IPS-18c (cell line): ENCODE results near the gene IQCK.
"Not testable (repeated sequence)": the region's sequence is repeated elsewhere in the genome, so short reads cannot be mapped to it uniquely, and the experiment has no call there.

Experiments used
- H3K4me3 ChIP-seq: 2 replicates; pipeline ENCODE4 v1.7.0; 2013; ENCODE audit warnings: low read depth, mild to moderate bottlenecking, low read length, moderate library complexity; ENCODE audit not compliant: insufficient read depth
- H3K9me3 ChIP-seq: one replicate; pipeline ENCODE4 v1.6.1; 2013; ENCODE audit warnings: mild to moderate bottlenecking, low read length, moderate library complexity; ENCODE audit not compliant: control insufficient read depth, insufficient read depth

IQCK gene

DNA sequence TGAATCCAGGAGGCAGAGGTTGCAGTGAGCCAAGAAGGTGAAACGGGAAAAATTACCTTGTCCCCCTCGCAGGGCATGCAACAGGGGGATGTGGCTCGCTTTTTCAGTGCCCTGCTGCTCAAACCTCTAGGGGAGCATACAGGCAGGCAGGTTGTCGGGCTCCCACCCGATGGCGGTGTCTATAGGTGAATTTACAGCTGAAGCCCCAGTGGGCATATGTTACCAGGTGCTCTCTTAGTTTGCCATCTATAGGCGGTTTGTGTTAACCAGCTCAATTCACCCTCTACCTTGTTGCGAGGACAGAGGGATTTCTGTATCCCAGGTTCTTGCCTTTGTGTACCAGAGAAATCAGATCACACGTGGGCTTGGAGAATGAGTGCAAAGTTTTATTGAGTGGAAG, 48.9 kb downstream of the IQCK start:
- Histone ChIP-seq H3K4me3 (no peak overlapping the region), H3K9me3 (no peaks in the 10 kb centered on the region)

DNA sequence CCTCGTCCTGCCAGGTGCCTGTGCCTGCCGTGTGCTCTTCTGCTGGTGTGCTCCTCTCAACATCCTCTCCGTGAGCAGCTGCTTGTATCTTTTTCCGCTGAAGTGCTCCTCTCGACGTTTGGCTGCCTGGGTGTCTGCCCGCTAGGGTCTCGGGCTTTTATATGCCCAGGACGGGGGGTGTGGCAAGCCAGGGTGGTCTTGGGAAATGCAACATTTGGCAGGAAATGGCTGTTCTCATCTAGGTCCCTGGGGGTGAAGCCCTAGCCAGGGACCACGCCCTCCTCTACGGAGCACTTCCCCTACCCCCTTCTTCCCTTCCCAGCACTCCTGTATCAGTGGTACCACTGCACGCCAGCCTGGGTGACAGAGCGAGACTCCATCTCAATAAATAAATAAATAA, 49.4 kb downstream of the IQCK start:
- Histone ChIP-seq H3K4me3 (no peak overlapping the region), H3K9me3 (no peaks in the 10 kb centered on the region)

DNA sequence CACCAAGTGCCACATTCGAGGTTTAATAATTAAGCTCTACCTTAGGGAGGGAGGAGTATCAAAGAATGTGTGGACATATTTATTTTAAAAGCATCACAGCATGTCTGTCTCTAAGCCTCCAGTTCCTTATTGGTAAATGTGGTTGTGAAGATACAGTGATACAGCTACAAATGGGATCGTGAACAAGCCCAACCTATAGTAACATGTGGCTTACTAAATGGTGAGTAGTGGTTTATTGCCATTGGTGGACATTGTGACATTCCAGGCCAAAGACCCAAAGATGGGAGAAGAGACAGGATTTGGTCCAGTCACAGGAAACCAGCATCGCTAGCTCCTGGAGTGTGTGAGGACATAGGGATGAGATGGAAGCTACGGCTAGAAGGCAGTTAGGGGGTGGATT, 51.2 kb downstream of the IQCK start:
- no peak overlapping the region for H3K4me3 ChIP-seq

GRCh38 chr16:19771040-19771439, 53.0 kb downstream of the IQCK start:
- Histone ChIP-seq H3K4me3 (no peak overlapping the region), H3K9me3 (no peaks in the 10 kb centered on the region)

More for the DNA sequence above, 51.2 kb downstream of the IQCK start:
- no peaks in the 10 kb centered on the region for H3K9me3 ChIP-seq

GRCh38 chr16:19771796-19772195, 53.7 kb downstream of the IQCK start:
- no peaks in the 10 kb centered on the region for H3K9me3 ChIP-seq
- no peak overlapping the region for H3K4me3 ChIP-seq

- Histone ChIP-seq H3K9me3 (peaks cover 2% of the 10 kb centered on the region), H3K4me3 (no peak overlapping the region)
Measured at GRCh38 chr16:19774024-19774423, 56.0 kb downstream of the IQCK start.

DNA sequence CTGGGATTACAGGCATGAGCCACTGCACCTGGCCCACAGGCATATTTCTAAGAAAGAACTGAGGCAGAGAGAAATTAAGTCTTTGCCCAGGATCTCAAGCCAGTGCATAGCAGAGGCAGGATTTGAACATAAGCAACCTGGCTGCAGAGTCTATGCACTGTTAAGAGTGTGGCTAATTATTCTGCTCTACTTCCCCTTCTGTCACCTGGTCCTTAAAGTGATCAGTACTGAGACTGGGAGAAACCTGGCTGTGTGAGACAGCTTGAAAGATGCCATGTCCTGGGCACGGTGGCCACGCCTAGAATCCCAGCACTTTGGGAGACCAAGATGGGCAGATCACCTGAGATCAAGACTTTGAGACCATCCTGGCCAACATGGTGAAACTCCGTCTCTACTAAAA, 58.1 kb downstream of the IQCK start:
- H3K4me3 ChIP-seq: no peak overlapping the region
- H3K9me3 ChIP-seq: peaks cover 2% of the 10 kb centered on the region

- Histone ChIP-seq H3K9me3 (peaks cover 2% of the 10 kb centered on the region), H3K4me3 (no peak overlapping the region)
Measured at GRCh38 chr16:19776565-19776964, 58.5 kb downstream of the IQCK start.

- Histone ChIP-seq H3K4me3 (no peak overlapping the region), H3K9me3 (peaks cover 2% of the 10 kb centered on the region)
Measured at GRCh38 chr16:19780321-19780720, 62.2 kb downstream of the IQCK start.

DNA sequence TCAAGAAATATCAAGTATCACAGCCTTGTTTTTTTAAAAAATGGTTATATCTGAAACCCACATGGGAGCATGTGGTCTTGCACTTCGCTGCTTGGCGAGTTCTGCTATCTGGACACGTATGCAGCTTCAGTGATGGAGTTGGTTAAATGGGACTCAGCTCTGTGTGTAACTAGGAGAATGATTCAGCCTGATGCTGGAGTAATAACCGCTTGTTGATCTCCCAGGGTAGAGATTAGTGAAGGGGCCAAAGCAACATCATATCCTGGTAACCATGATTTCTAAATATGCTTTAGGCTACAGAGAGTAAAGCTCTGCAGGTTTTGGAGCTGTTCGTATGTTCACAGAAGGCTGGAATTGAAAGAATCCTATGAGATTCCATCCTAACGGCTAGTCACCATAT, 63.2 kb downstream of the IQCK start:
- peaks cover 2% of the 10 kb centered on the region for H3K9me3 ChIP-seq

GRCh38 chr16:19783363-19784182, 65.5 kb downstream of the IQCK start:
- peaks cover 2% of the 10 kb centered on the region for H3K9me3 ChIP-seq
- no peak overlapping the region for H3K4me3 ChIP-seq

More for the DNA sequence above, 63.2 kb downstream of the IQCK start:
- H3K4me3 ChIP-seq: no peak overlapping the region

DNA sequence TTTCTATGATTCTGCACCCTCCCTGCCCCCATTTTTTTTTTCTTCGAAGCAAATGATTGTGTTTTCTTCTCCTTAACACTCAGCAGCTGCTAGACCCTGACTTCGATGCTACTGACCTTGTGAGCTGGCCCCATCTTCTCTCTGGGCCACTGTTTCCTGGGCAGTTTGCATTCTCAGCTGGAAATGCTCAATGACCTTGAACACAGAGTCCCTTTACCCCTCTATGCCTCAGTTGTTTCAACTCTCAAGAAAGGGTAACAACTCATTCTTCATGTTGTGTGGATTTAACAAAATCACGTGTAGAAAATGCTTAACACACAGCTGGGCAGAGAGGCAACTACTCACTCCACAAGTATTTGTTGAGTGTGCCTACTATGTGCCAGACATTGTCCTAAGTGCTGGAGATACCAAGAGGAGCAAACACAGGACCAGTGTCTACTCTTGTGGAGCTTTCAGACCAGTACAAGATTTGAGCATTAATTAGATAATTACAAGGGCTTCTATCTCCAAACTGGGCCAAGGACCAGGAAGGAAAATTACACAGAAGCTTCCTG, 66.2 kb downstream of the IQCK start:
- Histone ChIP-seq H3K9me3 (no peaks in the 10 kb centered on the region), H3K4me3 (no peak overlapping the region)

GRCh38 chr16:19785081-19785480, 67.0 kb downstream of the IQCK start:
- H3K4me3 ChIP-seq: no peak overlapping the region

GRCh38 chr16:19785512-19786130, 67.5 kb downstream of the IQCK start:
- Histone ChIP-seq H3K4me3 (no peak overlapping the region), H3K9me3 (no peaks in the 10 kb centered on the region)

More at GRCh38 chr16:19785081-19785480, 67.0 kb downstream of the IQCK start:
- no peaks in the 10 kb centered on the region for H3K9me3 ChIP-seq

- H3K9me3 ChIP-seq, H3K4me3 ChIP-seq: not testable (repeated sequence)
Measured at GRCh38 chr16:19801369-19801768, 83.3 kb downstream of the IQCK start.

DNA sequence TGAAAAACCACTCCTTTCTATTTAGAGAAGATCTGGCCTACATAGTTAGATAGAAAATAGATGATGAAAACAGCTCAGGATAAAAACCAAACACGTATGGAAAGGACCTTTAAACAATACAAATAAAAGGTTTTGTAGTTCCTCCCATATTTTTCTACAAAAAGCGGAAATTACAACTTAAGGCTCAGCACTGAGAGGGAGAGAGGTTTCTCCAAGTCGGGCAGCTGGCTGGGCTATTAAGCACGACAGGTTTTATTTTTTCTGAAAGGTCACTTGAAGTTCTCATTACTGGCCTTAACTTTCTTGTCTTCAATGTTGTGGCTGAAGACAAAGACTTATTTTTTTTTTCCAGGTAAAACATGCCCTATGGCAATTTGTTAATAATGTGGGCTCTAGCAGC, 83.8 kb downstream of the IQCK start:
- not testable (repeated sequence) for H3K9me3 ChIP-seq, H3K4me3 ChIP-seq

GRCh38 chr16:19802612-19803011, 84.5 kb downstream of the IQCK start:
- Histone ChIP-seq H3K4me3 (no peak overlapping the region), H3K9me3 (peaks cover 5% of the 10 kb centered on the region)
